Panc1 (cell line): Measurements from ENCODE around the gene C9. TPM values are rescaled to one million over a fixed set of nuclear protein-coding genes. Genes with fewer than 3 reads are reported as not detected.
"Not testable (repeated sequence)": the region's sequence is repeated elsewhere in the genome, so short reads cannot be mapped to it uniquely, and the experiment has no call there.

Experiments used
- ATAC-seq: fragments of 200-7000 bp; cut with Tn5 transposase; 2 replicates; pipeline ENCODE4 v1.9.1; 2020; ENCODE audit warnings: mild to moderate bottlenecking, moderate library complexity
- BruUV-seq: library from RNA; stranded (reverse); fragments of 400-500 nt; replicated peaks from 2 replicates; lab custom pipeline; 2021; lab: Mats Ljungman, UMichigan
- CTCF ChIA-PET: fragments of 300-600 bp; sonication (Branson Sonifier 250); formaldehyde crosslinking; loops from one replicate; lab custom pipeline; 2022; ENCODE audit warnings: antibody characterized with exemption; lab: Charles Lee
- POLR2A ChIA-PET: fragments of 300-600 bp; sonication (Branson Sonifier 250); formaldehyde crosslinking; loops from one replicate; lab custom pipeline; 2022; ENCODE audit warnings: antibody characterized with exemption; lab: Charles Lee
- DNase-seq: peaks from one replicate; pipeline ENCODE4 v3.0.0-alpha.2; 2010; ENCODE audit warnings: low read depth, low spot score
- H3K27ac ChIP-seq: 2 replicates; pipeline ENCODE4 v1.5.1; 2011; ENCODE audit warnings: mild to moderate bottlenecking, low read length, inconsistent platforms
- H3K27me3 ChIP-seq: fragments of 200-500 bp; sonication (Bioruptor generic); 2 replicates; pipeline ENCODE4 v1.6.0; 2014; ENCODE audit warnings: low read length, inconsistent platforms; ENCODE audit not compliant: control insufficient read depth, insufficient read depth
- H3K36me3 ChIP-seq: fragments of 200-500 bp; sonication (Bioruptor generic); 2 replicates; pipeline ENCODE4 v1.5.1; 2014; ENCODE audit warnings: inconsistent platforms, mild to moderate bottlenecking, low read length, moderate library complexity; ENCODE audit not compliant: control insufficient read depth, insufficient read depth
- H3K4me1 ChIP-seq: 2 replicates; pipeline ENCODE4 v1.5.1; 2011; ENCODE audit warnings: inconsistent platforms, mild to moderate bottlenecking, low read length, moderate library complexity; ENCODE audit not compliant: control insufficient read depth, insufficient read depth
- H3K4me3 ChIP-seq, 2 experiments: 2 replicates each; pipeline ENCODE4 v1.5.1; 2011 to 2012; ENCODE audit warnings: low read depth in 2 of 2, low read length in 2 of 2, mild to moderate bottlenecking in 2 of 2, inconsistent platforms in 1 of 2, moderate library complexity in 1 of 2
- H3K9me3 ChIP-seq: fragments of 200-500 bp; sonication (Bioruptor generic); 2 replicates; pipeline ENCODE4 v1.5.1; 2014; ENCODE audit warnings: low read depth, mild to moderate bottlenecking, inconsistent platforms, low read length, moderate library complexity; ENCODE audit not compliant: control insufficient read depth, insufficient read depth
- CTCF ChIP-seq: fragments of 450-650 bp; IDR thresholded peaks from 2 replicates; pipeline ENCODE4 v1.5.1; 2017; ENCODE audit warnings: mild to moderate bottlenecking
- POLR2AphosphoS5 ChIP-seq: IDR thresholded peaks from 2 replicates; pipeline ENCODE4 v1.6.1; 2012; ENCODE audit warnings: mild to moderate bottlenecking, low read depth, low read length, moderate library complexity
- REST ChIP-seq, 2 experiments: IDR thresholded peaks; 2 replicates each; pipeline ENCODE4 v1.6.1; 2011 to 2012; ENCODE audit warnings: low read depth in 2 of 2, control low read depth in 1 of 2, low read length in 1 of 2, mild to moderate bottlenecking in 1 of 2, moderate library complexity in 1 of 2; ENCODE audit not compliant: insufficient read depth in 1 of 2
- SIN3A ChIP-seq: IDR thresholded peaks from 2 replicates; pipeline ENCODE4 v1.6.1; 2012; ENCODE audit warnings: low read depth, mild to moderate bottlenecking, low read length, moderate library complexity, borderline replicate concordance; ENCODE audit not compliant: insufficient read depth
- TCF7L2 ChIP-seq: IDR thresholded peaks from 2 replicates; pipeline ENCODE4 v1.6.1; 2011; ENCODE audit warnings: mild to moderate bottlenecking, low read depth, low read length, inconsistent platforms
- in situ Hi-C: cut with HindIII; loops from 2 replicates; pipeline ENCODE4 v1.10.0; 2016; ENCODE audit warnings: low sequenced_read_pairs, low pct_unique_long_range_greater_than_20kb
- intact Hi-C: fragments of 100-400 bp; cut with micrococcal nuclease; formaldehyde crosslinking; loops from one replicate; pipeline ENCODE4 v1.10.0; 2022; ENCODE audit not compliant: unreplicated experiment
- total RNA-seq: library from RNA; stranded (reverse); gene quantifications from one replicate; pipeline ENCODE4 v1.2.1, GENCODE V29; 2021; ENCODE audit not compliant: unreplicated experiment

The C9 gene
- total RNA-seq, 1 experiment from 2014 or later: 0.05 TPM

GRCh38 chr5:39273314-39273954 lies 90.9 kb downstream of the C9 start:
- CTCF ChIA-PET: no interaction called here
- Histone ChIP-seq H3K36me3 (no peaks in the 10 kb centered on the region), H3K4me3 (no peak overlapping the region), H3K27ac (no peak overlapping the region), H3K27me3 (no peaks in the 10 kb centered on the region), H3K4me1 (no peaks in the 10 kb centered on the region), H3K9me3 (no peaks in the 10 kb centered on the region)
- TF ChIP-seq TCF7L2: no peak
- TF ChIP-seq CTCF: no peak
- no peak for TF ChIP-seq POLR2AphosphoS5
- TF ChIP-seq SIN3A: no peak
- TF ChIP-seq REST (IDR thresholded peaks at IDR 0.05; ENCODE audit: insufficient read depth in 1 of 2, low read depth in 2 of 2, low read length in 1 of 2): no peak
- in situ Hi-C loops (no loop called here), intact Hi-C loops (no loop called here)
- POLR2A ChIA-PET: no interaction called here
- BruUV-seq: no TSS peak
- ATAC-seq (no peak), DNase-seq (no peak)

DNA sequence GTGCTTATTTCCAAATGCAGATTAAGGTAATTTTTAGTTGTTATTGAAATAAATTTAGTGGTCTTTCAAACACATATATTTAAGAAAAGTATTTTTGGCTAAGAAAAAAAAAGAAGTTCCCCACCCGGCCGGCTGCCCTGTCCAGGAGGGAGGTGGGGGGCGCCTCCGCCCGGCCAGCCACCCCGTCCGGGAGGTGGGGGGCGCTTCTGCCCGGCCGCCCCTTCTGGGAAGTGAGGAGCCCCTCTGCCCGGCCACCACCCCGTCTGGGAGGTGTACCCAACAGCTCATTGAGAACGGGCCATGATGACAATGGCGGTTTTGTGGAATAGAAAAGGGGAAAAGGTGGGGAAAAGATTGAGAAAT lies 91.4 kb downstream of the C9 start:
- POLR2A ChIA-PET, H3K36me3 ChIP-seq, ATAC-seq, H3K27ac ChIP-seq, DNase-seq, H3K4me1 ChIP-seq, H3K27me3 ChIP-seq, in situ Hi-C loops, H3K9me3 ChIP-seq, intact Hi-C loops, H3K4me3 ChIP-seq, CTCF ChIA-PET, BruUV-seq: not testable (repeated sequence)

DNA sequence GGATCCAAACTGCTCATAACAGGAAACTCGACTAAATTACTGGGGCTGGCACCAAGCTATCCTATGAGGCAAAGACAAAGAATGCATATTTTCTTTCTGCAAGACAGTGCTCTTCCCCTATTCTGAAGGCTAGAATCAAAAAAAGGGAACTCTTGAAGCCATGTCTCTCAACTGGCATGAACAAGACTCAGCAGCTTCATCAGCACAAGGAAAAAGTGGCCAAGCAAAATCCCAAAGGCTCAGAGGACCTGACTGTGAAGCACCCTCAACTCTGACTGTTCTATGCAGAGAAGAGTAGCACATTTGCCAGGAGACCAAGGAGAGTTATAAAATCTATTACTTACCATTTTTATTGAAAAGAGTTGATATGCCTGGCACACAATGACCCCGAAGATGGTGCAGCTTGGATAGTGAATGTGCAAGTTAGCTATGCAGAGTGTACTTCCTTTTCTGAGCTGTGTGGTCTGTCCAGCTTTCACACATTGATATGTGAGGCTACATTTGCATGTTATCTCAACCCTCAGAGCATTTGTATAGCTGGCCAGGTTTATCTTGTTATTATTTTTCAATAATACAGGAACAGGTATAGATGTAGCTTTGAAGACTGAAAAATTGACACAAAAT lies 94.0 kb downstream of the C9 start:
- Histone ChIP-seq H3K4me1 (no peaks in the 10 kb centered on the region), H3K9me3 (no peaks in the 10 kb centered on the region), H3K4me3 (no peak overlapping the region), H3K27me3 (no peaks in the 10 kb centered on the region), H3K36me3 (no peaks in the 10 kb centered on the region), H3K27ac (no peak overlapping the region)
- TF ChIP-seq TCF7L2 (no peak), REST (IDR thresholded peaks at IDR 0.05; ENCODE audit: insufficient read depth in 1 of 2, low read depth in 2 of 2, low read length in 1 of 2) (no peak), CTCF (no peak), POLR2AphosphoS5 (no peak), SIN3A (no peak)
- ATAC-seq: no peak
- no peak for DNase-seq
- ChIA-PET CTCF (no interaction called here), POLR2A (no interaction called here)
- intact Hi-C loops: no loop called here
- in situ Hi-C loops: no loop called here
- BruUV-seq: no TSS peak
